ENCODE measurements around the gene EVL.

EVL gene

GRCh38 chr14:100067481-100067880 is 2.3 kb downstream of the EVL start:
- DNase-seq (ENCODE audit: low read depth), result no peak

- DNase-seq (ENCODE audit: low read depth), result peak; percentile 47
Measured at GRCh38 chr14:100067971-100068959, 3.0 kb downstream of the EVL start.

- DNase-seq (ENCODE audit: low read depth), result no peak
Measured at GRCh38 chr14:100069161-100069800, 4.1 kb downstream of the EVL start.

- DNase-seq (ENCODE audit: low read depth), result no peak
Measured at GRCh38 chr14:100070310-100070709, 5.1 kb downstream of the EVL start.

GRCh38 chr14:100071545-100071944 is 6.3 kb downstream of the EVL start:
- DNase-seq (ENCODE audit: low read depth), result no peak

- no peak for DNase-seq (ENCODE audit: low read depth)
Measured at GRCh38 chr14:100072783-100073346, 7.6 kb downstream of the EVL start.

- no peak for DNase-seq (ENCODE audit: low read depth)
Measured at GRCh38 chr14:100073576-100074430, 8.6 kb downstream of the EVL start.

GRCh38 chr14:100074431-100075100 is 9.3 kb downstream of the EVL start:
- DNase-seq (ENCODE audit: low read depth), result no peak

- no peak for DNase-seq (ENCODE audit: low read depth)
Measured at GRCh38 chr14:100075681-100076080, 10.5 kb downstream of the EVL start.

- no peak for DNase-seq (ENCODE audit: low read depth)
Measured at GRCh38 chr14:100076133-100076532, 10.9 kb downstream of the EVL start.

- DNase-seq (ENCODE audit: low read depth), result no peak
Measured at GRCh38 chr14:100076606-100077005, 11.4 kb downstream of the EVL start.

GRCh38 chr14:100077441-100077840 is 12.2 kb downstream of the EVL start:
- no peak for DNase-seq (ENCODE audit: low read depth)

- no peak for DNase-seq (ENCODE audit: low read depth)
Measured at GRCh38 chr14:100078216-100078803, 13.1 kb downstream of the EVL start.

- no peak for DNase-seq (ENCODE audit: low read depth)
Measured at GRCh38 chr14:100078997-100079725, 13.9 kb downstream of the EVL start.

- DNase-seq (ENCODE audit: low read depth), result no peak
Measured at GRCh38 chr14:100079726-100080005, 14.4 kb downstream of the EVL start.

GRCh38 chr14:100080206-100080605 is 15.0 kb downstream of the EVL start:
- DNase-seq (ENCODE audit: low read depth), result no peak

GRCh38 chr14:100081997-100082625 is 16.9 kb downstream of the EVL start:
- DNase-seq (ENCODE audit: low read depth), result no peak

- DNase-seq (ENCODE audit: low read depth), result no peak
Measured at GRCh38 chr14:100082723-100083122, 17.5 kb downstream of the EVL start.

GRCh38 chr14:100083706-100084105 is 18.5 kb downstream of the EVL start:
- no peak for DNase-seq (ENCODE audit: low read depth)

GRCh38 chr14:100084591-100084990 is 19.4 kb downstream of the EVL start:
- no peak for DNase-seq (ENCODE audit: low read depth)
